Astrocyte of the cerebellum (primary cell): ENCODE data around the gene SPRR1B.
"Not testable (repeated sequence)": the region's sequence is repeated elsewhere in the genome, so short reads cannot be mapped to it uniquely, and the experiment has no call there.

Experiments used
- DNase-seq: peaks from one replicate; pipeline ENCODE4 v3.0.0-alpha.2; 2011; ENCODE audit warnings: low read depth
- H3K4me3 ChIP-seq: 2 replicates; pipeline ENCODE4 v1.5.1; 2011; ENCODE audit warnings: mild to moderate bottlenecking, low read depth, low read length, moderate library complexity
- in situ Hi-C: cut with HindIII; loops from 2 replicates; pipeline ENCODE4 v1.10.0; 2017; ENCODE audit warnings: low sequenced_read_pairs
- TF ChIP-seq, protein P1 (sequence below): IDR thresholded peaks from 2 replicates; pipeline ENCODE4 v1.5.1; 2012; ENCODE audit warnings: low read length, low read depth, moderate library complexity, mild to moderate bottlenecking; ENCODE audit errors: missing control alignments

The SPRR1B gene

DNA sequence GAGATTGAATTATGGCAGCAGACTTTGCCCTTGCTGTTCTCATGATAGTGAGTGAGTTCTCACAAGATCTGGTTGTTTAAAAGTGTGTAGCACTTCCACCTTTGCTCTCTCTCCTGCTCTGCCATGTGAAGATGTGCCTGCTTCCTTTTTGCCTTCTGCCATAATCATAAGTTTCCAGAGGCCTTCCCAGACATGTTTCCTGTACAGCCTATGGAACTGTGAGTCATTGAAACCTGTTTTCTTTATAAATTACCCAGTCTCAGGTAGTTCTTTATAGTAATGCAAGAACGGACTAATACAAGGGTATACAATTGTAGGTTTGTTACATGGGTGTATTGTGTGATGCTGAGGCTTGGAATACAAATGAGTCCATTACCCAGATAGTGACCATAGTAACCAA lies 4.2 kb downstream of the SPRR1B start:
- TF ChIP-seq, protein P1, sequence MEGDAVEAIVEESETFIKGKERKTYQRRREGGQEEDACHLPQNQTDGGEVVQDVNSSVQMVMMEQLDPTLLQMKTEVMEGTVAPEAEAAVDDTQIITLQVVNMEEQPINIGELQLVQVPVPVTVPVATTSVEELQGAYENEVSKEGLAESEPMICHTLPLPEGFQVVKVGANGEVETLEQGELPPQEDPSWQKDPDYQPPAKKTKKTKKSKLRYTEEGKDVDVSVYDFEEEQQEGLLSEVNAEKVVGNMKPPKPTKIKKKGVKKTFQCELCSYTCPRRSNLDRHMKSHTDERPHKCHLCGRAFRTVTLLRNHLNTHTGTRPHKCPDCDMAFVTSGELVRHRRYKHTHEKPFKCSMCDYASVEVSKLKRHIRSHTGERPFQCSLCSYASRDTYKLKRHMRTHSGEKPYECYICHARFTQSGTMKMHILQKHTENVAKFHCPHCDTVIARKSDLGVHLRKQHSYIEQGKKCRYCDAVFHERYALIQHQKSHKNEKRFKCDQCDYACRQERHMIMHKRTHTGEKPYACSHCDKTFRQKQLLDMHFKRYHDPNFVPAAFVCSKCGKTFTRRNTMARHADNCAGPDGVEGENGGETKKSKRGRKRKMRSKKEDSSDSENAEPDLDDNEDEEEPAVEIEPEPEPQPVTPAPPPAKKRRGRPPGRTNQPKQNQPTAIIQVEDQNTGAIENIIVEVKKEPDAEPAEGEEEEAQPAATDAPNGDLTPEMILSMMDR, result no peak
- in situ Hi-C loops, result no loop called here
- H3K4me3 ChIP-seq, result no peak overlapping the region
- DNase-seq, result no peak

DNA sequence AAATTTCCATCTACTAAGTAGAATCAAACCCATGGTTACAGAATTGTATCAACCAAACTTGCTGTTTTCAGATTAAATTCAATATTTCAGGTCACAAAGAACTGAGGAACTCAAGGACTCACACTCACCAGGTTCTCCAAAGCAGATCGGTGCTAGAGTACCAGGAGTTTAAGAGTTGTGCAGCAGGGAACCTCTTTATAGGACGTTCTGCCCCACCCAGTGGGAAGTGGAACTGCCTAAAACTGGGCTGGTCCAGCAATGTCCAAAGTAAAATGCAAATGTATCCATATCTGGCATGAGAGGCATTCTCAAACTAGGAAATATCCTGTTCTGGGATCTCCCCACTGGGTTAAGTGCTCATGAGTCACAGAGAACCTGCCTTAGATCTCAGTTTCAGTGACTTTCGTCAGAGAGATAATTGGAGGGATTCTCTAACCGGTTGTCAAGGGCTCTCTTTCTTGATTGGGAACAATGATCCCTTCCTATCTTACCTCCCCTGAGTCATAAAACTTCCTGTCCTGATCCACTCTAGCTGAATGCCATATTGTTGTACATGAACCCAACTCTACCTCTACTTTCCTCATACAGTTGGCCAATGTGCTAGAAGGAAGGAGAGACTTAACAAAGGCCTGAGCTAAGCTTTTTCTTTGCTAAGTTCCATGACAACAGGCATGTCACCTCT lies 10.1 kb downstream of the SPRR1B start, which contains the start of gene SPRR2D:
Gene SPRR2D (minus strand): TSS at position 171 of the 682 bp plus-strand sequence. CDS start 774 bp downstream, outside the sequence.
- TF ChIP-seq, protein P1, result no peak
- in situ Hi-C loops, result no loop called here
- no peak for DNase-seq
- no peak within 1 kb of the TSS for H3K4me3 ChIP-seq

DNA sequence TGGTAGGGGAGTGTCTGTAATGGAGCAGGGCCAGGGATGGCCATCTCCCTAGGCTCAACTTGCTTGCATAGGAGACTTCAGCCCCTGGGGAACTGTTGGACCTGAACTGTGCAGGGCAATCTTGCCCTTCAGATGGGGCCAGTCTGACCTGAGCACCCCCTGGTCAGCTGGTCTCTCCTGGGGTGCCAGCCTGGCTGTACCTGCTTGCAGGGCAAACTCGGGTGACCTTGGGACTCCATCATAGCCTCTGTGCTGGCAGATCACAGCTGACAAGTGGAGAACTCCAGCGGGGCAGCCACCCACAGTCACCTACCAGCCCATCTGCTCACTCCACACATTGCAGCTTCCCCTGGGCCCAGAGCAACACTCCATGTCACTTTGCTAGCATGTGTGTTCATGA lies 18.2 kb downstream of the SPRR1B start:
- no peak overlapping the region for H3K4me3 ChIP-seq
- DNase-seq, result no peak
- TF ChIP-seq, protein P1, result no peak
- in situ Hi-C loops, result no loop called here

DNA sequence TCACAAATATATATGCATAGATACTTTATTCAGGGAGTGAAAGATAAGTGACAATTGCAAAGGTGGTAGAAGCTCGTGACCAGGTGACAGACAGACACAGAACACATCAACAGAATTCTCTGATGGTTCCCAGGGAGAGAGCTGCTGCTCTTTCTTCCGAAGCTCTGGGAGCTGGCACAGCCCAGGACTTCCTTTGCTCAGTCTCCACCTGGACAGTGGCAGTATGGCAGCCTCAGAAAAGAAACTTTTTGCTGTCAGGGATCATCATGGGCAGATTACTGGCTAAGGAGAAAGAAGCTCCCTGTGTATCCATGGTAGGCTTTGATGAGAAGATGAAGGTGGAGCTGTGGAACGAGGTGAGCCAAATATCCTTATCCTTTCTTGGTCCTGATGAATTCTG lies 25.1 kb downstream of the SPRR1B start:
- DNase-seq, in situ Hi-C loops, H3K4me3 ChIP-seq: not testable (repeated sequence)

DNA sequence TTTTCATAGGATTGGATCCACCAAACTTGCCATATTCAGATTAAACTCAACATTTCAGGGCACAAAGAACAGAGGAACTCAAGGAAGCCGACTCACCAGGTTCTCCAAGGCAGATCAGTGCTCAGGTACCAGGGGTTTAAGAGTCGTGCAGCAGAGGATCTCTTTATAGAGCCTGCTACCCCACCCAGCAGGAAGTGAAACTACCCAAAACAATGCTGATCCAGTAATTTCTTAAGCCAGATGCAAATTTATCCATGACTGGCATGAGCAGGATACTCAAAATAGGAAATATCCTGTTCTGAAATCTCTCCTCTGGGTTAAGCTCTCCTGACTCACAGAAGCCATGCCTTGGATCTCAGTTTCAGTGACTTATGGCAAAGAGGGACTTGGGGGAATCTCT lies 26.4 kb downstream of the SPRR1B start, which contains the start of gene SPRR2A:
Gene SPRR2A (minus strand): TSS at position 138 of the 400 bp plus-strand sequence. CDS start 777 bp downstream, outside the sequence.
- DNase-seq, result no peak
- in situ Hi-C loops, result no loop called here
- TF ChIP-seq, protein P1, result no peak
- H3K4me3 ChIP-seq, result no peak within 1 kb of the TSS

DNA sequence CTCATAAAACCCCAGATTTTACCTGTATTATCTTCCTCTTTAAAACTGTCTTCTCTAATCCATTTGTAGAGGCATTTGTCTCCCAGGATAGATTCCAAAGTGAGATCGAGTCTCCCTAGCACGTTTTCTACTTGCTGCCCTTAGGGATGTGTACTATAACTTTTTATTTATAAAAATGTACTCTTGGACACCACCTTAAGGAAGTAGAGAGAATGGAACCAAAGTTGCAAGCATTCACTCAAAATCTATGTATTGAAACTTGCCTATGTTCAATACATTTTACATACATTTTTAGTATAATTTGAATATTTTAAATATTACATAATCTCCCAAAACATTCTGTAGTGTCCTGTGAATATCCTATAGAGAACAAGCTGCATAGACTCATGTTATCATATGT lies 27.2 kb downstream of the SPRR1B start:
- TF ChIP-seq, protein P1, result no peak
- no peak overlapping the region for H3K4me3 ChIP-seq
- no peak for DNase-seq
- in situ Hi-C loops, result no loop called here
